Iris pigment epithelial cell (primary cell): ENCODE results near the gene STK36.

Experiments
- DNase-seq: peaks from one replicate; pipeline ENCODE4 v3.0.0-alpha.2; 2011; ENCODE audit warnings: low read depth

Gene STK36

GRCh38 chr2:218746960-218747359 is 75.1 kb downstream of the STK36 start:
- no peak for DNase-seq

- DNase-seq, result no peak
Observed at GRCh38 chr2:218748741-218749441, 77.0 kb downstream of the STK36 start.
